GM12874 (cell line): ENCODE measurements around the gene FAM78A.

ENCODE experiments used
- TF ChIP-seq, protein P1 (sequence below): IDR thresholded peaks from 2 replicates; pipeline ENCODE4 v1.5.1; 2011; ENCODE audit warnings: low read depth, mild to moderate bottlenecking, control low read depth, low read length, moderate library complexity; ENCODE audit not compliant: insufficient read depth

The FAM78A gene

DNA sequence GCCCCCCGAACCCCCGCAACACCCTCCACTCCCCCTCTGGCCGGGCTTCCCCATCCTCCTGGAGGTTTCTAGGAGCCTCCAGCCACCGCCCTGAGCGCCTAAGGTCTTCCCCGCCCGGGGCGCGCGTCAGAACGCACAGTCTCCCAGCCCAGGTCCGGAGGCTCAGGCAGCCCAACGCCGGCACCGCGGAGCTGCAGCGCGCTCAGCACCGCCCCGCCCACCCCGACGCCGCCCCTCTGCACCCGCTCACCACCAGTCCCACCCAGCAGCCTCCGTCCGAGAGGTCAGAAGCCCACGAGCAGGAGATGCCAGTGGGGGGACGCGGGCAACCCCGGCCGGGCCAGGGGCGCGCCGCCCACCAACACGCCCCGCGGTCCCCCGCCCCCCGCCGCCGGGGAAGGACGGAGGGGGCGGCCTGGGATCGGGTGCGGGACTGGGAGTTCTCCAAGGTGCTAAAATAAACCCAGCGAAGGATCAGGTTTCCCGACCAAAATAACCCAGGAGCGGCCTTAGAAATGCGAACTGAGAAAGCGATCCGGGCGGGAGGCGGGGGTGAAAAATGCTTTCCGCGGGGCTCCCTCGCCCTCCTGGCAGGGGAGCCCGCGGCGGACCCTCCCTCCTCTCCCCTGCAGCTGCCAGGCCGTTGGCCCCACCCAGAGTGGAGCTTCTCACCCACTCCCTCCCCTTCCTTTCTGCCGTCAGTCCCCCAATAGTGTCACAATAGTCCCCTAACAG lies 6.5 kb upstream of the FAM78A start:
- TF ChIP-seq, protein P1, sequence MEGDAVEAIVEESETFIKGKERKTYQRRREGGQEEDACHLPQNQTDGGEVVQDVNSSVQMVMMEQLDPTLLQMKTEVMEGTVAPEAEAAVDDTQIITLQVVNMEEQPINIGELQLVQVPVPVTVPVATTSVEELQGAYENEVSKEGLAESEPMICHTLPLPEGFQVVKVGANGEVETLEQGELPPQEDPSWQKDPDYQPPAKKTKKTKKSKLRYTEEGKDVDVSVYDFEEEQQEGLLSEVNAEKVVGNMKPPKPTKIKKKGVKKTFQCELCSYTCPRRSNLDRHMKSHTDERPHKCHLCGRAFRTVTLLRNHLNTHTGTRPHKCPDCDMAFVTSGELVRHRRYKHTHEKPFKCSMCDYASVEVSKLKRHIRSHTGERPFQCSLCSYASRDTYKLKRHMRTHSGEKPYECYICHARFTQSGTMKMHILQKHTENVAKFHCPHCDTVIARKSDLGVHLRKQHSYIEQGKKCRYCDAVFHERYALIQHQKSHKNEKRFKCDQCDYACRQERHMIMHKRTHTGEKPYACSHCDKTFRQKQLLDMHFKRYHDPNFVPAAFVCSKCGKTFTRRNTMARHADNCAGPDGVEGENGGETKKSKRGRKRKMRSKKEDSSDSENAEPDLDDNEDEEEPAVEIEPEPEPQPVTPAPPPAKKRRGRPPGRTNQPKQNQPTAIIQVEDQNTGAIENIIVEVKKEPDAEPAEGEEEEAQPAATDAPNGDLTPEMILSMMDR: no peak

DNA sequence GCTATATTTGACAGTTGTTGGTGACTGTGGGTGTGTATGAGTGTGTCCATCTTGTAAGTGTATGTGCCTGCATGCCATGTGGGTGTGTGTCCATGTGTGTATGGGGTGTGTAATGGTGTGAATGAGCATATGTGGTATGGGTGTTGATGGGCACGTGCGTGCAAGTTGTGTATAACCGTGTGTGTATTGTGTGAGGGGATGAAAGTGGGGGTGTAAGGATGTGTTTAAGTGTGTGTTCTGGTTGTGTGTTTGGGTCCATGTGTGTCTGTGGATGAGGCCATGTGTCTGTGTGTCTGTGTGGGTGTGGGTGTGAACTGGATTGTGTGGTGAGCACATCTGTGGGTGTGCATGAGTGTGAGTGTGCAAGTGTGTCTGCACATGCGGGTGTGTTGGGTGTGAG lies 5.9 kb upstream of the FAM78A start:
- TF ChIP-seq, protein P1: no peak

DNA sequence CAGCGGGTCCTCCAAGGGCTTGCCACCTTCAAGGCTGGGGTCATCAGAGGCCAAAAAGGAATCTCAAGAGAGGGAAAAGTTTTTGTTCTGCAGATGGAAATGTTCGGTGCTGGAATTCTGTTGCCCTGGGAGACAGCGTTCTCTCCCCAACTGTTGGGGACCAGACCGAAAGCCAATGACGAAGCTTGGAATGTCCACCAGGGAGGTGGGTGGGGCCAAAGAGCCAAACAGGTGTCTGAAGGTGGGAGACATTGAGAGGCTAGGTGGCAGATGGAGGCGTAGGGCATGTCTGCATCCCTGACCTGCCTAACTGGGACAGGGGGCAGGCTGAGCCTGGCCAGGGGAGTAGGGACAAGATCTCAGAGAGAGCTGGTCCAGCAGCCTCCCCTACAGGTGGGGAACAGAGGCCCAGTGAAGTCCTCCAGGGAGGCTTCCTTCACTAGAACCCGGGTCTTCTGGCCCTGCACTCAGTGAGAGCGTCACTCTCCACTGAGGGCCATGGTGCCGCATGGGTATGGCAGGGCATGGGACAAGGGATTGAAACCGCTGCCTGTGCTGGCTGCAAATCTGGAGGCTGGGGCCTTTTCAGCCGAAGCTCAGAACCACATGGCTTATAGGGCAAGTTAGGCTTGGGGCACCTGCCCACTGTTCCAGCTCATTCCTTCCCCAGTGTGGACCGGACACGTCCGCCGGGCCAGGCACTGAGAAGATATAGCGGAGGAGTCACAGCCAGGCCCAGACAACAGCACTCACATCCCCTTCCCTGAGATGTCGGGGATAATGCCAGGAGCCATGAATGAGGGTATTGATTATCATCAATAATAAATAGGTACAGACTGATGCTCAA lies 5.0 kb upstream of the FAM78A start:
- TF ChIP-seq, protein P1: no peak

GRCh38 chr9:131280660-131281059 lies 4.3 kb upstream of the FAM78A start:
- TF ChIP-seq, protein P1: no peak

GRCh38 chr9:131279863-131280570 lies 3.7 kb upstream of the FAM78A start:
- TF ChIP-seq, protein P1: no peak

DNA sequence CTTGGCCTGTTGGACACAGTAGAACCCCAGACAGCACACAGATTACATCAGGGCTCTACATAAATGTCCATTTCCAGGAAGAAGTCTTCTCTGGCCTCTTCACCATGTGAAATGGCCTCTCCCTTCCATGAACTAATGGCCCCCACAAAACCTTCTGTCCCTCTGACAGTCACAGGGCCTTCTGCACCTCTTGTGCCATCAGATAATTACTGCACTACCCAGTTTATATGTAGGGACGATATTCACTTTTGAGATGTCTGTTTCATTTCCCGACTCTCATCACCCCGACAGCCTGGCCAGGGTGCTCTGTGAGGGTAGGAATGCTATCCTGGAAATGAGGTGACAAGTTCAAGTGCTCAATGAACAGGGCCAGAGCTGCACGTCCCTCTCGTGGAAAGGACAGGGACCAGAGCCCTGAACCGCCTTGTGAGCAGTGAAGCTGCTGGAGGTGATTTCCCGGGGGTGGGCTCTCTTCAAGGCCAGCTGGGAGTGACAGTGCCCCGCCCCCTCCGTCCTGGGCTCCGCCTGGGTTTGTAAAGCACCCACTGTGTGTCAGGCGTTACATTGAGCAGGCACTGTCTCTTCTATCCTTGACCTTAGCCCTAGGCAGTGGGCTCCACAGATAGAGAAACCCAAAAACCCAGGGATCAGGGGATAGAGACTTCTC lies 3.0 kb upstream of the FAM78A start:
- TF ChIP-seq, protein P1: no peak
